Measurements from ENCODE around the gene OR51D1. TPM values are rescaled to one million over a fixed set of nuclear protein-coding genes. Genes with fewer than 3 reads are reported as not detected.

The OR51D1 gene
- total and polyA plus RNA-seq, 4 donors: not detected

- H3K27me3 ChIP-seq (ENCODE audit: control insufficient read depth in 4 of 4, insufficient read depth in 4 of 4, low read length in 3 of 4): peaks cover 0 to 9% (median 0%) of the 10 kb centered on the region in 4 donors
- no peaks in the 10 kb centered on the region for H3K36me3 ChIP-seq (ENCODE audit: control insufficient read depth in 4 of 4, insufficient read depth in 3 of 4, low read depth in 1 of 4, low read length in 3 of 4)
- H3K27ac ChIP-seq (ENCODE audit: low read depth in 1 of 2, low read length in 2 of 2): no peak overlapping the region
- TF ChIP-seq FOXA1 (IDR thresholded peaks at IDR 0.05): no peak
- TF ChIP-seq RAD21 (IDR thresholded peaks at IDR 0.05): no peak
- no peak for TF ChIP-seq JUND (IDR thresholded peaks at IDR 0.05)
- no peak for TF ChIP-seq HNF4A (conservative IDR thresholded peaks at IDR 0.05)
- no peak for TF ChIP-seq ATF3 (IDR thresholded peaks at IDR 0.05)
- TF ChIP-seq TAF1 (conservative IDR thresholded peaks at IDR 0.05): no peak
- TF ChIP-seq, protein P1, sequence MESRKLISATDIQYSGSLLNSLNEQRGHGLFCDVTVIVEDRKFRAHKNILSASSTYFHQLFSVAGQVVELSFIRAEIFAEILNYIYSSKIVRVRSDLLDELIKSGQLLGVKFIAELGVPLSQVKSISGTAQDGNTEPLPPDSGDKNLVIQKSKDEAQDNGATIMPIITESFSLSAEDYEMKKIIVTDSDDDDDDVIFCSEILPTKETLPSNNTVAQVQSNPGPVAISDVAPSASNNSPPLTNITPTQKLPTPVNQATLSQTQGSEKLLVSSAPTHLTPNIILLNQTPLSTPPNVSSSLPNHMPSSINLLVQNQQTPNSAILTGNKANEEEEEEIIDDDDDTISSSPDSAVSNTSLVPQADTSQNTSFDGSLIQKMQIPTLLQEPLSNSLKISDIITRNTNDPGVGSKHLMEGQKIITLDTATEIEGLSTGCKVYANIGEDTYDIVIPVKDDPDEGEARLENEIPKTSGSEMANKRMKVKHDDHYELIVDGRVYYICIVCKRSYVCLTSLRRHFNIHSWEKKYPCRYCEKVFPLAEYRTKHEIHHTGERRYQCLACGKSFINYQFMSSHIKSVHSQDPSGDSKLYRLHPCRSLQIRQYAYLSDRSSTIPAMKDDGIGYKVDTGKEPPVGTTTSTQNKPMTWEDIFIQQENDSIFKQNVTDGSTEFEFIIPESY (IDR thresholded peaks at IDR 0.05): no peak
- no peak for TF ChIP-seq NR2F2 (IDR thresholded peaks at IDR 0.05)
- TF ChIP-seq, protein P2, sequence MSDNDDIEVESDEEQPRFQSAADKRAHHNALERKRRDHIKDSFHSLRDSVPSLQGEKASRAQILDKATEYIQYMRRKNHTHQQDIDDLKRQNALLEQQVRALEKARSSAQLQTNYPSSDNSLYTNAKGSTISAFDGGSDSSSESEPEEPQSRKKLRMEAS (IDR thresholded peaks at IDR 0.05): no peak
- no peak for TF ChIP-seq SP1 (IDR thresholded peaks at IDR 0.05)
- TF ChIP-seq RXRA (IDR thresholded peaks at IDR 0.05): no peak
- TF ChIP-seq FOXA2 (IDR thresholded peaks at IDR 0.05): no peak
- TF ChIP-seq HNF4G (IDR thresholded peaks at IDR 0.05): no peak
- TF ChIP-seq REST (IDR thresholded peaks at IDR 0.05): no peak
- no peak overlapping the region for H3K4me3 ChIP-seq (ENCODE audit: low read depth in 1 of 3, low read length in 3 of 3)
- H3K9me3 ChIP-seq (ENCODE audit: control insufficient read depth in 4 of 4, low read length in 3 of 4): no peaks in the 10 kb centered on the region
- no peak for DNase-seq (ENCODE audit: low spot score)
- no peak overlapping the region for H3K9ac ChIP-seq (ENCODE audit: low read depth in 1 of 2, low read length in 2 of 2)
- 86% methylated on average over 6 of the region's 6 CpGs for WGBS
- no peaks in the 10 kb centered on the region for H3K4me1 ChIP-seq (ENCODE audit: control insufficient read depth in 4 of 4, insufficient read depth in 4 of 4, low read length in 3 of 4)
Measured at GRCh38 chr11:4662876-4663275, 25.6 kb downstream of the OR51D1 start.

- WGBS: 83% methylated on average over 3 of the region's 3 CpGs
- H3K9ac ChIP-seq (ENCODE audit: low read depth in 1 of 2, low read length in 2 of 2): no peak overlapping the region
- TF ChIP-seq, protein P1 (IDR thresholded peaks at IDR 0.05): no peak
- TF ChIP-seq TAF1 (conservative IDR thresholded peaks at IDR 0.05) (no peak), REST (IDR thresholded peaks at IDR 0.05) (no peak), HNF4A (conservative IDR thresholded peaks at IDR 0.05) (no peak), FOXA2 (IDR thresholded peaks at IDR 0.05) (no peak), RXRA (IDR thresholded peaks at IDR 0.05) (no peak), EGR1 (IDR thresholded peaks at IDR 0.05; ENCODE audit: low read depth in 2 of 2) (no peak), YY1 (IDR thresholded peaks at IDR 0.05) (no peak), HNF4G (IDR thresholded peaks at IDR 0.05) (no peak), ATF3 (IDR thresholded peaks at IDR 0.05) (no peak), RAD21 (IDR thresholded peaks at IDR 0.05) (no peak), SP1 (IDR thresholded peaks at IDR 0.05) (no peak), JUND (IDR thresholded peaks at IDR 0.05) (no peak), FOXA1 (IDR thresholded peaks at IDR 0.05) (no peak), GABPA (IDR thresholded peaks at IDR 0.05 in 1 of 2, conservative IDR thresholded peaks at IDR 0.05 in 1 of 2) (no peak)
- TF ChIP-seq, protein P2 (IDR thresholded peaks at IDR 0.05): no peak
Measured at GRCh38 chr11:4664183-4664582, 26.9 kb downstream of the OR51D1 start.

More at GRCh38 chr11:4664183-4664582, 26.9 kb downstream of the OR51D1 start:
- no peak overlapping the region for H3K4me3 ChIP-seq (ENCODE audit: low read depth in 1 of 3, low read length in 3 of 3)
- H3K9me3 ChIP-seq (ENCODE audit: control insufficient read depth in 4 of 4, low read length in 3 of 4): no peaks in the 10 kb centered on the region
- peaks cover 0 to 4% (median 0%) of the 10 kb centered on the region in 4 donors for H3K27me3 ChIP-seq (ENCODE audit: control insufficient read depth in 4 of 4, insufficient read depth in 4 of 4, low read length in 3 of 4)
- H3K27ac ChIP-seq (ENCODE audit: low read depth in 1 of 2, low read length in 2 of 2): no peak overlapping the region
- H3K4me1 ChIP-seq (ENCODE audit: control insufficient read depth in 4 of 4, insufficient read depth in 4 of 4, low read length in 3 of 4): no peaks in the 10 kb centered on the region
- no peaks in the 10 kb centered on the region for H3K36me3 ChIP-seq (ENCODE audit: control insufficient read depth in 4 of 4, insufficient read depth in 3 of 4, low read depth in 1 of 4, low read length in 3 of 4)
- no peak for DNase-seq (ENCODE audit: low spot score)
